Esophagus muscularis mucosa (tissue), 4 donors: ENCODE results near the gene KBTBD13. TPM values are rescaled to one million over a fixed set of nuclear protein-coding genes. Genes with fewer than 3 reads are reported as not detected.

Source experiments
- DNase-seq: peaks from one replicate; pipeline ENCODE4 v3.0.0-alpha.2; 2017; ENCODE audit errors: extremely low spot score
- H3K27ac ChIP-seq, 4 donors: fragments of 200-600 bp; sonication (generic); replicated peaks in 1 of 4; 1 replicate in 3 of 4; 2 replicates in 1 of 4; pipeline ENCODE4 v1.5.1; 2016 to 2019; ENCODE audit warnings: mild to moderate bottlenecking in 1 of 4
- H3K27me3 ChIP-seq, 4 donors: fragments of 200-600 bp; sonication (generic); one replicate each; pipeline versions ENCODE4 v1.5.1 to v1.6.0; 2016 to 2019
- H3K36me3 ChIP-seq, 4 donors: fragments of 200-600 bp; sonication (generic); one replicate each; pipeline ENCODE4 v1.5.1; 2016 to 2019
- H3K4me1 ChIP-seq, 4 donors: fragments of 200-600 bp; sonication (generic); one replicate each; pipeline ENCODE4 v1.5.1; 2016 to 2019
- H3K4me3 ChIP-seq, 4 donors: fragments of 200-600 bp; sonication (generic); 1 replicate in 2 of 4; 2 replicates in 2 of 4; pipeline ENCODE4 v1.5.1; 2016 to 2019; ENCODE audit warnings: mild to moderate bottlenecking in 4 of 4, moderate library complexity in 1 of 4
- H3K9me3 ChIP-seq, 4 donors: fragments of 200-600 bp; sonication (generic); 1 replicate in 3 of 4; 2 replicates in 1 of 4; pipeline ENCODE4 v1.5.1; 2016 to 2019
- EP300 ChIP-seq: sonication (generic); formaldehyde crosslinking; IDR thresholded peaks from one replicate; pipeline ENCODE4 v1.6.1; 2017; ENCODE audit warnings: antibody characterized with exemption
- POLR2A ChIP-seq: fragments of 450-650 bp; IDR thresholded peaks from one replicate; pipeline ENCODE4 v1.6.1; 2017; ENCODE audit warnings: antibody characterized with exemption, moderate library complexity, mild to moderate bottlenecking, low read depth
- POLR2AphosphoS5 ChIP-seq, 2 donors: sonication (generic); formaldehyde crosslinking; IDR thresholded peaks; one replicate each; pipeline ENCODE4 v1.6.1; 2017; ENCODE audit warnings: antibody characterized with exemption in 2 of 2
- WGBS: methylation state at CpG from one replicate; pipeline ENCODE4 v1.1.5; 2018; 5-methylcytosine and 5-hydroxymethylcytosine counted together
- intact Hi-C: fragments of 100-400 bp; cut with DNase I; formaldehyde crosslinking; loops from one replicate; pipeline ENCODE4 v1.15.1; 2023
- total RNA-seq, 4 donors: library from RNA; depleted of rRNA; stranded (reverse); fragments of >200 nt; gene quantifications; one replicate each; pipeline versions ENCODE4 v1.1.0 to v1.2.1, GENCODE V29; 2016
- TF ChIP-seq, protein P1 (sequence below), 3 experiments: fragments of 200-600 bp in 2 of 3; fragments of 450-650 bp in 1 of 3; sonication (generic) in 2 of 3; IDR thresholded peaks; one replicate each; pipeline ENCODE4 v1.5.1; 2017 to 2019; ENCODE audit warnings: antibody characterized with exemption in 3 of 3, mild to moderate bottlenecking in 2 of 3, moderate library complexity in 1 of 3

The KBTBD13 gene
- total RNA-seq, 4 donors from 2014 or later = 0.17 TPM; not detected in 3

DNA sequence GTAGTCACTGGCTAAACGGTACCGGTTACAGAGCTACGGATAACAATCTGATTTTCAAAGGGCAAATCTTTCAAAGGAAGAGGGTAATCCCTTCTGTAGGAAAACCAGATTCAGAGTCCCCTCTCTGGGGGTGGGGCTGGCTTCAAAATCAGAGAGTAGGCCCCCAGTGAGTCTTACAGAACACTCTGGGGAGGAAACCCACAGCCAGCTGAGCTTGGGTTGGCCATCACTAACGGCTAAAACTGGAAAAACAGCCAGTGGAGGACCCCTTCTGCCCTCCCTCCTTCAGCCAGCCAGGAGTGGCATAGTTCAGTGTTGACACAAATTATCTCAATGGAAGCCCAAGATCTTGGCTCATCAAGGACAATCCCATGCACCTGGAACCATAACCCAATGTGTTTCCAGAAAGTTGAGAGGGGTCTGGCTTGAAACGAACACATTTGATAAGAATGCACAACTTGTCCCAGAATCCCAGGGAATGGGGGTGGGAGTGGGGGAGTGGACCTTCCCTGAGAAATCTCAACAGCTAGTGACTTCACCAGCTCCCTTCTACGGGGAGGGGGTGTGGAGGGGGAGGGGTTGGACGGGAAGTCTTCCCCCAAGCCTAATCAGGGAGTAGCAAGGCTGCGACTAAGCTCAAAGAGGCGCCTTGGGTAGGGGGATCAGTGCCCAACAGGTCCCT lies 9.8 kb upstream of the KBTBD13 start:
- TF ChIP-seq POLR2AphosphoS5 (IDR thresholded peaks at IDR 0.05) = peak; percentile 26 to 58
- TF ChIP-seq, protein P1, sequence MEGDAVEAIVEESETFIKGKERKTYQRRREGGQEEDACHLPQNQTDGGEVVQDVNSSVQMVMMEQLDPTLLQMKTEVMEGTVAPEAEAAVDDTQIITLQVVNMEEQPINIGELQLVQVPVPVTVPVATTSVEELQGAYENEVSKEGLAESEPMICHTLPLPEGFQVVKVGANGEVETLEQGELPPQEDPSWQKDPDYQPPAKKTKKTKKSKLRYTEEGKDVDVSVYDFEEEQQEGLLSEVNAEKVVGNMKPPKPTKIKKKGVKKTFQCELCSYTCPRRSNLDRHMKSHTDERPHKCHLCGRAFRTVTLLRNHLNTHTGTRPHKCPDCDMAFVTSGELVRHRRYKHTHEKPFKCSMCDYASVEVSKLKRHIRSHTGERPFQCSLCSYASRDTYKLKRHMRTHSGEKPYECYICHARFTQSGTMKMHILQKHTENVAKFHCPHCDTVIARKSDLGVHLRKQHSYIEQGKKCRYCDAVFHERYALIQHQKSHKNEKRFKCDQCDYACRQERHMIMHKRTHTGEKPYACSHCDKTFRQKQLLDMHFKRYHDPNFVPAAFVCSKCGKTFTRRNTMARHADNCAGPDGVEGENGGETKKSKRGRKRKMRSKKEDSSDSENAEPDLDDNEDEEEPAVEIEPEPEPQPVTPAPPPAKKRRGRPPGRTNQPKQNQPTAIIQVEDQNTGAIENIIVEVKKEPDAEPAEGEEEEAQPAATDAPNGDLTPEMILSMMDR (IDR thresholded peaks at IDR 0.05) = no peak
- no peak for DNase-seq
- Histone ChIP-seq H3K27me3 (no peaks in the 10 kb centered on the region), H3K27ac (peak overlapping the region; percentile 95 to 98 (median 96)), H3K4me3 (peak overlapping the region; percentile 70 to 83 (median 79)), H3K9me3 (no peaks in the 10 kb centered on the region), H3K36me3 (peaks cover 0 to 4% (median 0%) of the 10 kb centered on the region in 4 donors), H3K4me1 (peaks cover 69 to 91% (median 87%) of the 10 kb centered on the region in 4 donors)
- 25% methylated on average over 8 of the region's 9 CpGs for WGBS
- intact Hi-C loops = no loop called here

DNA sequence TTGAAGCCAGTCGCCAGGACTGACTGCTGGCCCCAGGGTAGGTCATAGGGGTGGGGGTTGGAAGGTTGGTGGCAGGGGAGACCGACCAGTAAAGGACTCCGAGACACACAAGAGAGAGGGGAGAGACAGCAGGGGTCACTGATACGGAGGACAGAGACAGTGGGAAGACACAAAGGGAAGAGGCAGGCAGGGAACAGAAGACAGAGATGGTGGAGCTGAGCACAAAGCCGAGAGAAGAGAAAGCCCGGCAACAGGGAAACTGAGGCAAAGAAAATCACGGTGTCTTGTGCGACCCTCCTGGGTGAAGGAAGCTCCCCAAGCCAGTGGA lies 9.3 kb upstream of the KBTBD13 start:
- Histone ChIP-seq H3K27me3 (no peaks in the 10 kb centered on the region), H3K4me1 (peaks cover 70 to 91% (median 87%) of the 10 kb centered on the region in 4 donors)
- WGBS = 16% methylated on average over 8 of the region's 8 CpGs

DNA sequence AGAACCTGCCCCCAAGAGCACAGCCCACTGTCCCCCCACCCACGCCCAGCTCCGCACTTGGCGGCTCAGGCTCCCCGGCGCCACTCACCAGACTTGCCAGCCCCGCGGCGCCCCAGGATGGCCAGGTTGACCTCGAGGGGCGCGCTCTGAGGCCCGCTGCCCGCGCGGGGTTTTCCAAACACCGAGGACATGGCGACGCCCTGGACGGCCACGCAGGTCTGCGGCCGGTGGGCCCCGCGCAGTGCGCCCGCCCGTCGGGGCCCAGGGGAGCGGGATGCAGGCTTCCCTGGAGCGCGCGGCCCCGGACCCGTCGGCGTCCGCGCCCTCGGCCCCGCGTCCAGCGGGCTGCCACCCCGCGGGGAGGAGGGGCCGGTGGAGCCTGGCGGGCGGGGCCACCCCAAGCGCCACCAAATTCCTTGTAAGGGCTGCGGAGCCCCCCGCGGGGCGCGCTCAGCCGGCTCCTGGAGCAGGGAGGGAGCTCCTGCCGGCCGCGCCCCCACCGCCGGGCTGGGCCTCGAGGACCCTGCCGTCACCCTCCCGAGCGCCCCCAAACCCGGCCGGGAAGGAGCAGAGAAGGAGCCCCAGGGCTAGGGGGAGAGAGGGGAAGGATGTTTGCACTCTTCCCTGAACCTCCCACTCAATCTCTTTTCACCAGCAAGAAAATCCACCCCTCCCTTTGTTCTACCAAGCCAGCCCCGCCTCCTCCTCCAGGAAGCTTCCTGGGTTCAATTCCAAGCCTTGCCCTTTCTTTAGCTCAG lies 8.7 kb upstream of the KBTBD13 start, which contains the start of gene RASL12:
RASL12 (minus strand) TSS at position 347 of the 758 bp plus-strand sequence; CDS start at position 191, 156 bp downstream.
- 0% methylated on average over 1 of the region's 66 CpGs for WGBS

More for the DNA sequence above, 9.3 kb upstream of the KBTBD13 start:
- peak overlapping the region; percentile 70 to 83 (median 79) for H3K4me3 ChIP-seq
- H3K36me3 ChIP-seq = peaks cover 0 to 4% (median 0%) of the 10 kb centered on the region in 4 donors
- H3K9me3 ChIP-seq = no peaks in the 10 kb centered on the region
- intact Hi-C loops = no loop called here
- DNase-seq = no peak
- H3K27ac ChIP-seq = peak overlapping the region; percentile 95 to 98 (median 96)
- TF ChIP-seq, protein P1 (IDR thresholded peaks at IDR 0.05) = no peak
- TF ChIP-seq POLR2A (no peak), POLR2AphosphoS5 (IDR thresholded peaks at IDR 0.05) (no peak), EP300 (no peak)

DNA sequence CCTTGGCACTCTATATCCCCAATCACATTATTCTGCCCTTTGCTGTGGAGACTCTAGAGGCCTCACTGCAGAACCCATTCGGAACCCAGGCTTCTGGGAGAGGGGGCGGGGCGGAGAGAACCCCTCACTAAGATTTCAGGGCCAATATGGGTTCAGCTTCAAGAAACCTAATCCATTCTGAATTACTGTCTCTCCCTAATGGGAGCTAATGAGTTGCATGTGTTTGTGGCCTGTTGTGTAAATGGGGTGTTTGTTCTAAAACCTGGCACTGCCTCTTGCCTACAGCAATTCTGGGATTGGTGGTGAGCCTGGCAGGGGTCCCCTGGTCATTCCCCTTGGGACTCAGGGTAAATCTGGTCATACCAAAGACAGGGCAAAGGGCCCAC lies 8.2 kb upstream of the KBTBD13 start:
- H3K36me3 ChIP-seq = peaks cover 0 to 4% (median 0%) of the 10 kb centered on the region in 4 donors
- TF ChIP-seq EP300 (no peak), POLR2A (no peak), POLR2AphosphoS5 (IDR thresholded peaks at IDR 0.05) (no peak)
- TF ChIP-seq, protein P1 (IDR thresholded peaks at IDR 0.05) = no peak
- no peaks in the 10 kb centered on the region for H3K9me3 ChIP-seq
- peak overlapping the region; percentile 70 to 83 (median 79) for H3K4me3 ChIP-seq
- DNase-seq = no peak
- intact Hi-C loops = no loop called here
- peaks cover 70 to 85% (median 82%) of the 10 kb centered on the region in 4 donors for H3K4me1 ChIP-seq
- no peaks in the 10 kb centered on the region for H3K27me3 ChIP-seq
- H3K27ac ChIP-seq = peak overlapping the region; percentile 95 to 98 (median 96)
- 73% methylated on average over 3 of the region's 3 CpGs for WGBS

More for the DNA sequence above, 8.7 kb upstream of the KBTBD13 start, which contains the start of gene RASL12:
- TF ChIP-seq POLR2AphosphoS5 (IDR thresholded peaks at IDR 0.05) = peak; percentile 42 to 78
- no peak for TF ChIP-seq EP300
- TF ChIP-seq, protein P1 (IDR thresholded peaks at IDR 0.05) = no peak
- intact Hi-C loops = no loop called here
- peak within 1 kb of the TSS; percentile 70 to 83 (median 79) for H3K4me3 ChIP-seq
- no peaks in the 10 kb centered on the region for H3K9me3 ChIP-seq
- no peaks in the 10 kb centered on the region for H3K27me3 ChIP-seq
- peaks cover 70 to 90% (median 86%) of the 10 kb centered on the region in 4 donors for H3K4me1 ChIP-seq
- peaks cover 0 to 4% (median 0%) of the 10 kb centered on the region in 4 donors for H3K36me3 ChIP-seq
- H3K27ac ChIP-seq = peak within 1 kb of the TSS; percentile 95 to 98 (median 96)
- no peak for DNase-seq
